HCT116 (cell line): ENCODE results near the gene RNF32. TPM values are rescaled to one million over a fixed set of nuclear protein-coding genes. Genes with fewer than 3 reads are reported as not detected.

Experiments used
- ATAC-seq: fragments of 200-7000 bp; cut with Tn5 transposase; 2 replicates; pipeline ENCODE4 v1.9.1; 2020; ENCODE audit warnings: mild to moderate bottlenecking, moderate library complexity
- BruUV-seq: library from RNA; stranded (reverse); fragments of 400-500 nt; replicated peaks from 2 replicates; lab custom pipeline; 2021; lab: Mats Ljungman, UMichigan
- CTCF ChIA-PET: fragments of 300-600 bp; sonication (Branson Sonifier 250); formaldehyde crosslinking; loops from one replicate; lab custom pipeline; 2021; ENCODE audit warnings: antibody characterized with exemption; lab: Charles Lee
- POLR2A ChIA-PET: fragments of 300-600, 350-600 bp; sonication (Branson Sonifier 250); formaldehyde crosslinking; loops from one replicate; lab custom pipeline; 2021; ENCODE audit warnings: antibody characterized with exemption; lab: Charles Lee
- RAD21 ChIA-PET, 2 experiments: fragments of 300-600 bp; sonication (Branson Sonifier 250); formaldehyde crosslinking; loops; one replicate each; lab custom pipeline; 2023; ENCODE audit warnings: low total read pairs in 2 of 2; ENCODE audit not compliant: uncharacterized antibody in 2 of 2, unreplicated experiment in 2 of 2, low non-redundant PET in 1 of 2; lab: Charles Lee
- DNase-seq: peaks from one replicate; pipeline ENCODE4 v3.0.0-alpha.2; 2010; ENCODE audit warnings: low read depth, low spot score
- H2AFZ ChIP-seq: fragments of 200-600 bp; shearing (Covaris generic), sonication (generic); 2 replicates; pipeline ENCODE4 v1.6.1; 2017; ENCODE audit warnings: low read depth, mixed run types, mixed read lengths, antibody characterized with exemption, low read length; ENCODE audit not compliant: poor library complexity, severe bottlenecking
- H3K27ac ChIP-seq: 2 replicates; pipeline ENCODE4 v1.5.1; 2012; ENCODE audit warnings: low read depth, low read length
- H3K27me3 ChIP-seq: fragments of 200-600 bp; sonication (generic); 2 replicates; pipeline ENCODE4 v1.6.1; 2016; ENCODE audit warnings: mixed run types, low read length, mixed read lengths; ENCODE audit not compliant: insufficient read depth
- H3K36me3 ChIP-seq, 2 experiments: fragments of 200-500 bp in 1 of 2; fragments of 200-600 bp in 1 of 2; sonication (Bioruptor generic) in 1 of 2; sonication (generic) in 1 of 2; 2 replicates each; pipeline versions ENCODE4 v1.5.1 to v1.6.1; 2014 to 2016; ENCODE audit warnings: low read length in 2 of 2, inconsistent platforms in 1 of 2, mixed read lengths in 1 of 2, mixed run types in 1 of 2; ENCODE audit not compliant: insufficient read depth in 2 of 2, control insufficient read depth in 1 of 2
- H3K4me1 ChIP-seq, 2 experiments: fragments of 200-600 bp in 1 of 2; sonication (generic) in 1 of 2; 2 replicates each; pipeline versions ENCODE4 v1.5.1 to v1.6.1; 2012 to 2017; ENCODE audit warnings: low read length in 2 of 2, inconsistent platforms in 1 of 2, mild to moderate bottlenecking in 1 of 2, mixed read lengths in 1 of 2, mixed run types in 1 of 2, moderate library complexity in 1 of 2; ENCODE audit not compliant: insufficient read depth in 2 of 2, control insufficient read depth in 1 of 2
- H3K4me2 ChIP-seq: fragments of 200-600 bp; sonication (generic); 2 replicates; pipeline ENCODE4 v1.6.1; 2017; ENCODE audit warnings: mixed run types, low read length, mixed read lengths
- H3K4me3 ChIP-seq, 2 experiments: fragments of 200-600 bp in 1 of 2; sonication (generic) in 1 of 2; replicated peaks in 1 of 2; 2 replicates each; pipeline ENCODE4 v1.5.1; 2011 to 2016; ENCODE audit warnings: low read length in 2 of 2, control low read depth in 1 of 2, low read depth in 1 of 2, mild to moderate bottlenecking in 1 of 2, mixed read lengths in 1 of 2, mixed run types in 1 of 2
- H3K79me2 ChIP-seq: fragments of 200-600 bp; sonication (generic); 2 replicates; pipeline ENCODE4 v1.6.1; 2017; ENCODE audit warnings: mild to moderate bottlenecking, mixed run types, low read length, moderate library complexity, mixed read lengths; ENCODE audit not compliant: insufficient read depth
- H3K9ac ChIP-seq: fragments of 200-600 bp; sonication (generic); 2 replicates; pipeline ENCODE4 v1.6.1; 2016; ENCODE audit warnings: low read length, mixed read lengths
- H3K9me2 ChIP-seq: fragments of 200-600 bp; sonication (generic), shearing (Covaris generic); 2 replicates; pipeline ENCODE4 v1.6.1; 2017; ENCODE audit warnings: mixed run types, mild to moderate bottlenecking, moderate library complexity; ENCODE audit not compliant: insufficient read depth
- H3K9me3 ChIP-seq, 2 experiments: fragments of 200-500 bp in 1 of 2; fragments of 200-600 bp in 1 of 2; sonication (Bioruptor generic) in 1 of 2; sonication (generic) in 1 of 2; 2 replicates each; pipeline ENCODE4 v1.6.1; 2014 to 2017; ENCODE audit warnings: low read length in 2 of 2, mixed read lengths in 2 of 2, inconsistent platforms in 1 of 2, low read depth in 1 of 2, mild to moderate bottlenecking in 1 of 2, mixed run types in 1 of 2, moderate library complexity in 1 of 2; ENCODE audit not compliant: control insufficient read depth in 1 of 2, insufficient read depth in 1 of 2
- H4K20me1 ChIP-seq: fragments of 200-600 bp; sonication (generic), shearing (Covaris generic); 2 replicates; pipeline ENCODE4 v1.6.1; 2017; ENCODE audit warnings: mixed run types, mild to moderate bottlenecking, moderate library complexity; ENCODE audit not compliant: insufficient read depth
- EGR1 ChIP-seq: IDR thresholded peaks from 2 replicates; pipeline ENCODE4 v1.6.1; 2012; ENCODE audit warnings: low read depth
- ELF1 ChIP-seq: IDR thresholded peaks from 2 replicates; pipeline ENCODE4 v1.6.1; 2012; ENCODE audit warnings: low read depth, borderline replicate concordance
- EZH2phosphoT487 ChIP-seq: fragments of 200-600 bp; IDR thresholded peaks from 2 replicates; pipeline ENCODE4 v1.6.1; 2018; ENCODE audit warnings: antibody characterized with exemption, borderline replicate concordance
- MAX ChIP-seq: IDR thresholded peaks from 2 replicates; pipeline ENCODE4 v1.6.1; 2012
- SIN3A ChIP-seq: IDR thresholded peaks from 2 replicates; pipeline ENCODE4 v1.6.1; 2012; ENCODE audit warnings: low read depth
- TCF7L2 ChIP-seq: IDR thresholded peaks from 2 replicates; pipeline ENCODE4 v1.7.0; 2011; ENCODE audit warnings: borderline replicate concordance, inconsistent platforms; ENCODE audit not compliant: insufficient read depth, insufficient read length; ENCODE audit errors: extremely low read depth
- YY1 ChIP-seq: IDR thresholded peaks from 2 replicates; pipeline ENCODE4 v1.6.1; 2011; ENCODE audit warnings: low read length, low read depth, moderate library complexity, mild to moderate bottlenecking; ENCODE audit not compliant: insufficient replicate concordance; ENCODE audit errors: extremely low read depth
- ZBTB33 ChIP-seq: IDR thresholded peaks from 2 replicates; pipeline ENCODE4 v1.6.1; 2011; ENCODE audit warnings: mild to moderate bottlenecking, low read length, moderate library complexity; ENCODE audit not compliant: insufficient replicate concordance; ENCODE audit errors: extremely low read depth
- ZFX ChIP-seq: fragments of 450-650 bp; IDR thresholded peaks from 2 replicates; pipeline ENCODE4 v1.6.1; 2017
- intact Hi-C: fragments of 100-400 bp; cut with micrococcal nuclease; formaldehyde crosslinking; loops from 2 replicates; pipeline ENCODE4 v1.10.0; 2022
- total RNA-seq: library from RNA; stranded (reverse); gene quantifications from one replicate; pipeline ENCODE4 v1.2.1, GENCODE V29; 2021; ENCODE audit not compliant: unreplicated experiment

The RNF32 gene
- total RNA-seq, 1 experiment from 2014 or later, result 3.4 TPM

- no peak overlapping the region for H2AFZ ChIP-seq
- H3K36me3 ChIP-seq, result no peaks in the 10 kb centered on the region
- no peaks in the 10 kb centered on the region; a peak in 1 of 4 replicates for H3K9me3 ChIP-seq
- intact Hi-C loops, result no loop called here
- no peaks in the 10 kb centered on the region for H3K4me1 ChIP-seq
- H4K20me1 ChIP-seq, result no peaks in the 10 kb centered on the region
- no TSS peak for BruUV-seq
- H3K79me2 ChIP-seq, result no peaks in the 10 kb centered on the region
- ATAC-seq, result no peak
- no peaks in the 10 kb centered on the region for H3K27me3 ChIP-seq
- TF ChIP-seq EGR1 (no peak), ZFX (no peak), YY1 (no peak), SIN3A (no peak), MAX (no peak), ZBTB33 (no peak), EZH2phosphoT487 (no peak), TCF7L2 (no peak), ELF1 (no peak)
- no peak overlapping the region for H3K4me3 ChIP-seq
- RAD21 ChIA-PET, result no interaction called here
- H3K4me2 ChIP-seq, result no peak overlapping the region
- POLR2A ChIA-PET, result no interaction called here
- peaks cover 3% of the 10 kb centered on the region; the same call in 1 of the 2 replicates for H3K9me2 ChIP-seq
- CTCF ChIA-PET, result no interaction called here
- DNase-seq, result no peak
- no peak overlapping the region for H3K9ac ChIP-seq
- H3K27ac ChIP-seq, result no peak overlapping the region
Observed at GRCh38 chr7:156628562-156628961, 12.0 kb upstream of the RNF32 start.
